Parathyroid adenoma (tissue), 2 donors: ENCODE measurements around the gene HS6ST2.

Experiments
- H2AFZ ChIP-seq: fragments of 300-600 bp; sonication (generic); one replicate; pipeline ENCODE4 v1.7.0; 2017; ENCODE audit warnings: antibody characterized with exemption, mild to moderate bottlenecking
- H3K27ac ChIP-seq: fragments of 300-600 bp; sonication (generic); one replicate; pipeline ENCODE4 v1.7.0; 2017
- H3K27me3 ChIP-seq: fragments of 300-600 bp; sonication (generic); one replicate; pipeline ENCODE4 v1.7.0; 2017; ENCODE audit warnings: low read length; ENCODE audit not compliant: control insufficient read depth, insufficient read depth
- H3K36me3 ChIP-seq: fragments of 300-600 bp; sonication (generic); one replicate; pipeline ENCODE4 v1.7.0; 2017; ENCODE audit warnings: low read length; ENCODE audit not compliant: control insufficient read depth, insufficient read depth
- H3K4me1 ChIP-seq: fragments of 300-600 bp; sonication (generic); one replicate; pipeline ENCODE4 v1.7.0; 2017; ENCODE audit warnings: control low read depth
- H3K4me2 ChIP-seq: fragments of 300-600 bp; sonication (generic); one replicate; pipeline ENCODE4 v1.7.0; 2017; ENCODE audit warnings: low read length
- H3K4me3 ChIP-seq: fragments of 300-600 bp; sonication (generic); one replicate; pipeline ENCODE4 v1.7.0; 2017; ENCODE audit warnings: low read depth, low read length
- H3K79me2 ChIP-seq: fragments of 300-600 bp; sonication (generic); one replicate; pipeline ENCODE4 v1.7.0; 2017; ENCODE audit warnings: control low read depth
- H3K9ac ChIP-seq: fragments of 300-600 bp; sonication (generic); one replicate; pipeline ENCODE4 v1.7.0; 2017; ENCODE audit warnings: mild to moderate bottlenecking
- H3K9me3 ChIP-seq: fragments of 300-600 bp; sonication (generic); one replicate; pipeline ENCODE4 v1.7.0; 2017; ENCODE audit warnings: low read length; ENCODE audit not compliant: control insufficient read depth
- TF ChIP-seq, protein P1 (sequence below): fragments of 300-600 bp; sonication (generic); IDR thresholded peaks from one replicate; pipeline ENCODE4 v1.7.0; 2017; ENCODE audit warnings: antibody characterized with exemption, mild to moderate bottlenecking
- donor health status: primary hyperparathyroidism.

Gene HS6ST2

DNA sequence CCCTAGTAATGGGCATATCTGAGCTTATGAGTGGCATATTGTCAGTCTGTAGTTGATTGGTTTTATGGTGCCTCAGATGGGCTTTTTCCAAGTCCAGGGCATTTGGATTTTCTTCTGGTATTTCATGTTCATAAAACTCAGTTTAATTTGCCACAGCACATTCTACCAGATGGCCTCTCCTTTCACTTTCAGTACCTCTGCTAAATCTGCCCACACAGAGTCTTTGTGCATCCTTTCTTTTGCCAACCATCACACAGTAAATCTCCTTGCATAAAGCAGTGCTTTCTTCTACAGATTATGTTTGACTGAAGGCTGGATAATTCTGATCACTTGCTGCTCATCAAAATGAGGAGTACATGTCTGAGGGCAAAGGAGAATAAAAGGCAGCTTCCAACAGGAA, 98.2 kb downstream of the HS6ST2 start:
- TF ChIP-seq, protein P1, sequence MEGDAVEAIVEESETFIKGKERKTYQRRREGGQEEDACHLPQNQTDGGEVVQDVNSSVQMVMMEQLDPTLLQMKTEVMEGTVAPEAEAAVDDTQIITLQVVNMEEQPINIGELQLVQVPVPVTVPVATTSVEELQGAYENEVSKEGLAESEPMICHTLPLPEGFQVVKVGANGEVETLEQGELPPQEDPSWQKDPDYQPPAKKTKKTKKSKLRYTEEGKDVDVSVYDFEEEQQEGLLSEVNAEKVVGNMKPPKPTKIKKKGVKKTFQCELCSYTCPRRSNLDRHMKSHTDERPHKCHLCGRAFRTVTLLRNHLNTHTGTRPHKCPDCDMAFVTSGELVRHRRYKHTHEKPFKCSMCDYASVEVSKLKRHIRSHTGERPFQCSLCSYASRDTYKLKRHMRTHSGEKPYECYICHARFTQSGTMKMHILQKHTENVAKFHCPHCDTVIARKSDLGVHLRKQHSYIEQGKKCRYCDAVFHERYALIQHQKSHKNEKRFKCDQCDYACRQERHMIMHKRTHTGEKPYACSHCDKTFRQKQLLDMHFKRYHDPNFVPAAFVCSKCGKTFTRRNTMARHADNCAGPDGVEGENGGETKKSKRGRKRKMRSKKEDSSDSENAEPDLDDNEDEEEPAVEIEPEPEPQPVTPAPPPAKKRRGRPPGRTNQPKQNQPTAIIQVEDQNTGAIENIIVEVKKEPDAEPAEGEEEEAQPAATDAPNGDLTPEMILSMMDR, result no peak
- Histone ChIP-seq H3K9me3 (no peaks in the 10 kb centered on the region), H3K4me3 (no peak overlapping the region)

GRCh38 chrX:132858018-132858417, 100.4 kb downstream of the HS6ST2 start:
- Histone ChIP-seq H3K79me2 (no peaks in the 10 kb centered on the region), H3K4me3 (no peak overlapping the region), H3K36me3 (no peaks in the 10 kb centered on the region), H3K9ac (no peak overlapping the region), H3K4me2 (no peak overlapping the region), H2AFZ (no peak overlapping the region), H3K27ac (no peak overlapping the region), H3K27me3 (no peaks in the 10 kb centered on the region), H3K4me1 (no peaks in the 10 kb centered on the region), H3K9me3 (no peaks in the 10 kb centered on the region)
- TF ChIP-seq, protein P1, result no peak

More for the DNA sequence above, 98.2 kb downstream of the HS6ST2 start:
- Histone ChIP-seq H2AFZ (no peak overlapping the region), H3K36me3 (no peaks in the 10 kb centered on the region), H3K4me1 (no peaks in the 10 kb centered on the region), H3K9ac (no peak overlapping the region), H3K79me2 (no peaks in the 10 kb centered on the region), H3K27me3 (no peaks in the 10 kb centered on the region), H3K4me2 (no peak overlapping the region), H3K27ac (no peak overlapping the region)

- no peaks in the 10 kb centered on the region for H3K79me2 ChIP-seq
- no peak overlapping the region for H3K4me2 ChIP-seq
- H3K4me3 ChIP-seq, result no peak overlapping the region
- no peaks in the 10 kb centered on the region for H3K4me1 ChIP-seq
- H3K27me3 ChIP-seq, result no peaks in the 10 kb centered on the region
- TF ChIP-seq, protein P1, result no peak
- no peak overlapping the region for H2AFZ ChIP-seq
- H3K36me3 ChIP-seq, result no peaks in the 10 kb centered on the region
- H3K9me3 ChIP-seq, result no peaks in the 10 kb centered on the region
- H3K27ac ChIP-seq, result no peak overlapping the region
- H3K9ac ChIP-seq, result no peak overlapping the region
Observed at GRCh38 chrX:132855780-132856341, 102.6 kb downstream of the HS6ST2 start.

DNA sequence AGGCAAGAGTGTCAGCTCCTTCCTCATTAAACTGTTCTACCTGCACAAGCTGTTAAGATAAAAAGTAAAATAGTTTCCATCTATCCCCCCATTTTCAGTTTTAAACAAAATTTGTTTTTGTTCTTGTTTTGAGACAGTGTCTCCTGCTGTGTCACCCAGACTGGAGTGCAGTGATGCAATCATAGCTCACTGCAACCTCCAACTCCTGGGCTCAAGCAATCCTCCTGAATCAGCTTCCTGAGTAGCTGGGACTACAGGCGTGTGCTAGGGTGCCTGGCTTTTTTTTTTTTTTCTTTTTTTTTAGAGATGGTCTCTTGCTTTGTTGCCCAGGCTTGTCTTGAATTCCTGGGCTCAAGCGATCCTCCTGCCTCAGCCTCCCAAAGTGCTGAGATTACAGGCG, 105.4 kb downstream of the HS6ST2 start:
- TF ChIP-seq, protein P1, result no peak
- no peaks in the 10 kb centered on the region for H3K27me3 ChIP-seq
- H3K79me2 ChIP-seq, result no peaks in the 10 kb centered on the region
- H3K36me3 ChIP-seq, result no peaks in the 10 kb centered on the region
- H2AFZ ChIP-seq, result no peak overlapping the region
- H3K9ac ChIP-seq, result no peak overlapping the region
- no peak overlapping the region for H3K4me3 ChIP-seq
- H3K4me1 ChIP-seq, result no peaks in the 10 kb centered on the region
- H3K27ac ChIP-seq, result no peak overlapping the region
- no peak overlapping the region for H3K4me2 ChIP-seq
- H3K9me3 ChIP-seq, result no peaks in the 10 kb centered on the region

DNA sequence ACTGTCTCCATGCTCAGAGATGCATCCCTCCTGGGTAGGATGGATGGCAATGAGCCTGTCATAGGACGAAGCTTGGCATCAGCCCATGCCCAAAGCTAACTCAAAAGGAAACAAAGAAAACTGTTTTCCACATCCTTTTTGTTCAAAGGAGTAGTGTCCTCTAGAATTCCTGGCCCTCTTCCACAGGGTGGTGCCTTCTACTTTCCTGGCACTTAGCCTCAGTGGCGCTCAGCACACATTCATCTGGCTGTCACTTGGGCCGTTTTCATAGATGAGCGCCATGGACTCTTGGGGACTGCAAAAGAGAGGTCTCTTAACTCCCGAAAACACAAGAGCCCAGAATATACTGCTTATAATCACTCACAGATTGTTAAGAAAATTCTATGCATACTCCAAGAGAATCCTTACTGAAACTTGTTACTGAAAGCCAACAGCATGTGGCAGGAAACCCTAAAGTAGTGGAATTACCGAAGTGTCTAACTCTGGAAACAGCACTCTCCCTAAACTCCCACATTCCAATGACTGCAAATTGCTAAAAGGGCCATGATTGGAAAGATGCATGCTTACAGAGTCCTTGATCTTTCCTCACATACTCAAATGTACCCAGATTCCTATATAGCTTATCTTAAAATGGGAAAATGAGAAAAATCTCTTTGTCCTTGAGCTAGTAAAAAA, 110.0 kb downstream of the HS6ST2 start:
- Histone ChIP-seq H3K27me3 (no peaks in the 10 kb centered on the region), H3K79me2 (no peaks in the 10 kb centered on the region), H3K9me3 (no peaks in the 10 kb centered on the region), H3K27ac (no peak overlapping the region), H3K9ac (no peak overlapping the region), H2AFZ (no peak overlapping the region), H3K4me2 (no peak overlapping the region), H3K36me3 (no peaks in the 10 kb centered on the region), H3K4me1 (no peaks in the 10 kb centered on the region), H3K4me3 (no peak overlapping the region)
- TF ChIP-seq, protein P1, result no peak
